ENCODE data around the gene TTC28. TPM values are rescaled to one million over a fixed set of nuclear protein-coding genes. Genes with fewer than 3 reads are reported as not detected.
"Not testable (repeated sequence)": the region's sequence is repeated elsewhere in the genome, so short reads cannot be mapped to it uniquely, and the experiment has no call there.

TTC28 gene
- total RNA-seq, 6 experiments from 2014 or later = 10.8 to 18.9 (median 13.6) TPM

DNA sequence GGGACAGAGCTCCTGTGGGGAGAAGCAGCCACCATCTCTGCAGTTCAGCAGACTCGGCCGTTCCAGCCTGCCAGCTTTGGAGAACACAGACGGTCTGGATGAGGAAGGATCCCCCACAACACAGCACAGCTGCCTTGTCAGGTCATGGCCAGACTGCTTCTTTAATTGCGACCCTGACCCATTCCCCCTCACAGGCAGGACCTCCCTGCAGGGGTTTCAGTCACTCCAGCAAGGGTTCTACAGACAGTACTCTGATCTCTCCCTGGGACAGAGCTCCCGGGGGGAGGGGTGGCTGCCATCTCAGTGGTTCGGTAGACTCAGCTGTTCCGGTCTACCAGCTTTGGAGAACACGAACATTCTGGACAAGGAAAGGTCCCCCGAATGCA lies 173.5 kb downstream of the TTC28 start:
- Mint-ChIP-seq H3K27me3 (ENCODE audit: insufficient read depth) (no peaks in the 10 kb centered on the region; the same call in 1 of the 2 replicates), H3K4me3 (no peak overlapping the region)

DNA sequence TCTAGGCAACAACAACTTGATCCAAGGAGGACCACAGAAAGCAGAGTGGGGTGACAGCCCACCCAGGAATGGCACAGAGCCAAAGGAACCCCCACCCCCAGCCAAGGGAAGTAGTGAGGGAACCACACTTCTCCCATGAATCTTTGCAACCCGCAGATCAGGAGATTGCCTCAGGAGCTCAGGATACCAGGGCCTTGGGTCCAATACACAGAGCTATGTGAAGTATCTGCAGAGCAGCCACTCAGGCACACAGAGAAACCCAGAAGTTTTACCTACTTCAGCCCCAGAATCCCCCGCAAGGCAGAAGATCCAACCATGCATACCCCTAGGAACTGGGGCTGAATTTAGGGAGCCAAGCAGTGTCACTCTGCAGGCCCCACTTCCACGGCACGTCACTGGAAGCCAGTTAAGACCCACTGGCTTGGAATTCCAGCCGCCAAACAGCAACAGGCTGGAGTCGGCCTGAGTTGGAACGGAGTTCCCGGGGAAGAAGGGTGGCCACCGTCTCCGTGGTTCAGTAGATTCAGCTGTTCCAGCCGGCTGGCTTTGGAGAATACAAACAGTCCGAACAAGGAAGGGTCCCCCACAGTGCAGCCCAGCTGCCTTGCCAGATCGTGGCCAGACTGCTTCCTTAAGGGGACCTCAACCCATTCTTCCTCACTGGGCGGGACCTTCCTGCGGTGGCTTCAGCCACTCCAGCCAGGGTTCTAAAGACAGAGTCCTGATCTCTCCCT lies 174.1 kb downstream of the TTC28 start:
- Mint-ChIP-seq H3K27ac (no peak overlapping the region), H3K36me3 (ENCODE audit: low read depth) (peaks cover 12% of the 10 kb centered on the region), H3K27me3 (ENCODE audit: insufficient read depth) (no peaks in the 10 kb centered on the region; the same call in 1 of the 2 replicates), H3K4me3 (no peak overlapping the region), H3K9me3 (peaks cover 15% of the 10 kb centered on the region), H3K4me1 (ENCODE audit: low read depth) (peaks cover 12% of the 10 kb centered on the region)
- TF ChIP-seq CTCF (IDR thresholded peaks at IDR 0.05) = no peak
- DNase-seq = no peak

More for the DNA sequence above, 173.5 kb downstream of the TTC28 start:
- Mint-ChIP-seq H3K27ac (no peak overlapping the region), H3K9me3 (peaks cover 20% of the 10 kb centered on the region), H3K4me1 (ENCODE audit: low read depth) (peaks cover 12% of the 10 kb centered on the region), H3K36me3 (ENCODE audit: low read depth) (peaks cover 17% of the 10 kb centered on the region)
- DNase-seq = no peak
- TF ChIP-seq CTCF (IDR thresholded peaks at IDR 0.05) = no peak

- no peaks in the 10 kb centered on the region for H3K9me3 Mint-ChIP-seq
- no peak overlapping the region for H3K27ac Mint-ChIP-seq
- no peak overlapping the region for H3K4me3 Mint-ChIP-seq
- no peak for DNase-seq
- H3K36me3 Mint-ChIP-seq (ENCODE audit: low read depth) = no peaks in the 10 kb centered on the region
- peaks cover 12% of the 10 kb centered on the region for H3K4me1 Mint-ChIP-seq (ENCODE audit: low read depth)
- H3K27me3 Mint-ChIP-seq (ENCODE audit: insufficient read depth) = peaks cover 3% of the 10 kb centered on the region; the same call in 1 of the 2 replicates
- TF ChIP-seq CTCF (IDR thresholded peaks at IDR 0.05) = no peak
Measured at GRCh38 chr22:28500006-28500405, 179.6 kb downstream of the TTC28 start.

GRCh38 chr22:28498044-28498443 lies 181.6 kb downstream of the TTC28 start:
- DNase-seq = no peak
- H3K27ac Mint-ChIP-seq = no peak overlapping the region
- no peak overlapping the region for H3K4me3 Mint-ChIP-seq
- H3K4me1 Mint-ChIP-seq (ENCODE audit: low read depth) = peaks cover 12% of the 10 kb centered on the region
- H3K9me3 Mint-ChIP-seq = no peaks in the 10 kb centered on the region
- no peak for TF ChIP-seq CTCF (IDR thresholded peaks at IDR 0.05)
- H3K36me3 Mint-ChIP-seq (ENCODE audit: low read depth) = no peaks in the 10 kb centered on the region
- H3K27me3 Mint-ChIP-seq (ENCODE audit: insufficient read depth) = peaks cover 3% of the 10 kb centered on the region; the same call in 1 of the 2 replicates

- peaks cover 12% of the 10 kb centered on the region for H3K4me1 Mint-ChIP-seq (ENCODE audit: low read depth)
- no peak overlapping the region for H3K4me3 Mint-ChIP-seq
- no peaks in the 10 kb centered on the region for H3K9me3 Mint-ChIP-seq
- DNase-seq = peak; percentile 3
- peaks cover 3% of the 10 kb centered on the region; the same call in 1 of the 2 replicates for H3K27me3 Mint-ChIP-seq (ENCODE audit: insufficient read depth)
- H3K27ac Mint-ChIP-seq = no peak overlapping the region
- H3K36me3 Mint-ChIP-seq (ENCODE audit: low read depth) = no peaks in the 10 kb centered on the region
- TF ChIP-seq CTCF (IDR thresholded peaks at IDR 0.05) = 0 out of 2 replicates have a peak, but pooled peaks have one; percentile 27
Measured at GRCh38 chr22:28497188-28497587, 182.5 kb downstream of the TTC28 start.

DNA sequence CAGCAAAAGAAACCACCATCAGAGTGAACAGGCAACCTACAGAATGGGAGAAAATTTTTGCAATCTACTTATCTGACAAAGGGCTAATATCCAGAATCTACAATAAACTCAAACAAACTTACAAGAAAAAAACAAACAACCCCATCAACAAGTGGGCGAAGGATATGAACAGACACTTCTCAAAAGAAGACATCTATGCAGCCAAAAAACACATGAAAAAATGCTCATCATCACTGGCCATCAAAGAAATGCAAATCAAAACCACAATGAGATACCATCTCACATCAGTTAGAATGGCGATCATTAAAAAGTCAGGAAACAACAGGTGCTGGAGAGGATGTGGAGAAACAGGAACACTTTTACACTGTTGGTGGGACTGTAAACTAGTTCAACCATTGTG lies 188.4 kb downstream of the TTC28 start:
- not testable (repeated sequence) for H3K36me3 Mint-ChIP-seq (ENCODE audit: low read depth); H3K9me3 Mint-ChIP-seq; DNase-seq; H3K4me1 Mint-ChIP-seq (ENCODE audit: low read depth); H3K4me3 Mint-ChIP-seq; H3K27ac Mint-ChIP-seq; H3K27me3 Mint-ChIP-seq (ENCODE audit: insufficient read depth)
